Transverse colon (tissue), 4 donors: ENCODE results near the gene MED14. TPM values are rescaled to one million over a fixed set of nuclear protein-coding genes. Genes with fewer than 3 reads are reported as not detected.

Experiments
- DNase-seq: peaks from one replicate; pipeline ENCODE4 v3.0.0-alpha.2; 2019
- H3K27ac ChIP-seq, 4 donors: fragments of 200-600 bp; sonication (generic); 2 replicates each; pipeline ENCODE4 v1.5.1; 2016 to 2018; ENCODE audit warnings: inconsistent platforms in 4 of 4
- H3K27me3 ChIP-seq: fragments of 200-600 bp; sonication (generic); 2 replicates; pipeline ENCODE4 v1.5.1; 2017; ENCODE audit warnings: inconsistent platforms
- H3K36me3 ChIP-seq, 4 donors: fragments of 200-600 bp; sonication (generic); 2 replicates each; pipeline ENCODE4 v1.5.1; 2017 to 2019; ENCODE audit warnings: inconsistent platforms in 4 of 4
- H3K4me1 ChIP-seq, 4 donors: fragments of 200-600 bp; sonication (generic); 2 replicates each; pipeline ENCODE4 v1.5.1; 2017 to 2020; ENCODE audit warnings: inconsistent platforms in 4 of 4
- H3K4me3 ChIP-seq, 4 donors: fragments of 200-600 bp; sonication (generic); 1 replicate in 1 of 4; 2 replicates in 3 of 4; pipeline versions ENCODE4 v1.5.1 to v1.6.1; 2017 to 2019; ENCODE audit warnings: inconsistent platforms in 4 of 4
- H3K9me3 ChIP-seq, 2 donors: fragments of 200-600 bp; sonication (generic); 2 replicates each; pipeline ENCODE4 v1.5.1; 2017 to 2019; ENCODE audit warnings: inconsistent platforms in 2 of 2
- CTCF ChIP-seq, 5 experiments: fragments of 200-600 bp in 3 of 5; fragments of 450-650 bp in 2 of 5; sonication (generic) in 3 of 5; IDR thresholded peaks; 1 replicate in 2 of 5; 2 replicates in 3 of 5; pipeline ENCODE4 v1.5.1; 2016 to 2017; ENCODE audit warnings: antibody characterized with exemption in 5 of 5, inconsistent platforms in 3 of 5, mild to moderate bottlenecking in 2 of 5, moderate library complexity in 1 of 5
- EP300 ChIP-seq: sonication (generic); formaldehyde crosslinking; IDR thresholded peaks from one replicate; pipeline ENCODE4 v1.6.1; 2017; ENCODE audit warnings: antibody characterized with exemption, low read depth
- POLR2A ChIP-seq: fragments of 450-650 bp; IDR thresholded peaks from one replicate; pipeline ENCODE4 v1.6.1; 2016; ENCODE audit warnings: antibody characterized with exemption, mild to moderate bottlenecking, moderate library complexity
- POLR2AphosphoS5 ChIP-seq, 3 donors: sonication (generic); formaldehyde crosslinking; IDR thresholded peaks; one replicate each; pipeline ENCODE4 v1.6.1; 2016; ENCODE audit warnings: antibody characterized with exemption in 3 of 3
- WGBS, 2 donors: methylation state at CpG; one replicate each; pipeline ENCODE4 v1.1.5; 2018; ENCODE audit warnings: low coverage in 1 of 2; 5-methylcytosine and 5-hydroxymethylcytosine counted together
- in situ Hi-C, 4 donors: fragments of 200-750 bp; cut with MboI; loops; one replicate each; pipeline versions ENCODE4 v1.15.0 to v1.15.1; 2017; ENCODE audit warnings: low sequenced_read_pairs in 3 of 4, low pct_ligation_motif_present in 1 of 4, low pct_unique_long_range_greater_than_20kb in 1 of 4
- intact Hi-C: fragments of 100-400 bp; cut with DNase I; formaldehyde crosslinking; loops from one replicate; pipeline ENCODE4 v1.15.1; 2023; ENCODE audit warnings: low total_unique reads
- total RNA-seq, 4 donors: library from RNA; depleted of rRNA; stranded (reverse); fragments of >200 nt; gene quantifications; one replicate each; pipeline ENCODE4 v1.1.0, GENCODE V29; 2016

The MED14 gene
- total RNA-seq, 4 donors from 2014 or later, result 28.8 to 81.0 (median 68.0) TPM

- WGBS, 2 donors, result 91% methylated on average over 3 of the region's 3 CpGs; no CpG with 5 or more reads in 1 of the 2 donors
- H3K4me1 ChIP-seq, result no peaks in the 10 kb centered on the region
- H3K27me3 ChIP-seq, result no peaks in the 10 kb centered on the region
- H3K4me3 ChIP-seq, result no peak overlapping the region
- TF ChIP-seq CTCF (IDR thresholded peaks at IDR 0.05), result no peak
- no peaks in the 10 kb centered on the region for H3K9me3 ChIP-seq
- in situ Hi-C loops (loop anchor here (25.0 kb wide), 3 partner anchors 124 to 474 kb away; no protein-coding TSS in a partner anchor), intact Hi-C loops (no loop called here)
- peaks cover 0 to under 1% (median 0%) of the 10 kb centered on the region in 4 donors for H3K36me3 ChIP-seq
- no peak overlapping the region for H3K27ac ChIP-seq
- no peak for DNase-seq
Measured at GRCh38 chrX:40663078-40663740, 72.1 kb downstream of the MED14 start.

GRCh38 chrX:40661489-40661888 lies 73.9 kb downstream of the MED14 start:
- H3K36me3 ChIP-seq, result peaks cover 0 to 4% (median 0%) of the 10 kb centered on the region in 4 donors

GRCh38 chrX:40660381-40660780 lies 75.0 kb downstream of the MED14 start:
- in situ Hi-C loops (loop anchor here (25.0 kb wide), 3 partner anchors 127 to 477 kb away; no protein-coding TSS in a partner anchor), intact Hi-C loops (no loop called here)
- WGBS, 2 donors, result 87 to 94% methylated on average over 2 to 5 of the region's 5 CpGs
- no peak for DNase-seq
- Histone ChIP-seq H3K4me3 (no peak overlapping the region), H3K27me3 (no peaks in the 10 kb centered on the region), H3K9me3 (no peaks in the 10 kb centered on the region), H3K27ac (no peak overlapping the region), H3K4me1 (no peaks in the 10 kb centered on the region), H3K36me3 (peaks cover 0 to 4% (median 0%) of the 10 kb centered on the region in 4 donors)
- TF ChIP-seq EP300, result no peak
- TF ChIP-seq POLR2A, result no peak
- TF ChIP-seq POLR2AphosphoS5 (IDR thresholded peaks at IDR 0.05), result no peak
- TF ChIP-seq CTCF (IDR thresholded peaks at IDR 0.05), result no peak

More at GRCh38 chrX:40661489-40661888, 73.9 kb downstream of the MED14 start:
- TF ChIP-seq CTCF (IDR thresholded peaks at IDR 0.05) (no peak), POLR2A (no peak), POLR2AphosphoS5 (IDR thresholded peaks at IDR 0.05) (no peak), EP300 (no peak)
- Histone ChIP-seq H3K4me1 (no peaks in the 10 kb centered on the region), H3K27me3 (no peaks in the 10 kb centered on the region), H3K9me3 (no peaks in the 10 kb centered on the region), H3K4me3 (no peak overlapping the region), H3K27ac (no peak overlapping the region)
- DNase-seq, result no peak
- in situ Hi-C loops, result loop anchor here (25.0 kb wide), 3 partner anchors 126 to 476 kb away; no protein-coding TSS in a partner anchor
- intact Hi-C loops, result no loop called here
- 100% methylated on average over 1 to 2 of the region's 2 CpGs for whole genome bisulfite sequencing, 2 donors

- WGBS, 2 donors, result 67 to 74% methylated on average over 1 to 2 of the region's 2 CpGs
- Histone ChIP-seq H3K9me3 (no peaks in the 10 kb centered on the region), H3K27ac (no peak overlapping the region), H3K36me3 (peaks cover 0 to 4% (median 0%) of the 10 kb centered on the region in 4 donors), H3K4me3 (no peak overlapping the region), H3K4me1 (no peaks in the 10 kb centered on the region), H3K27me3 (no peaks in the 10 kb centered on the region)
- intact Hi-C loops, result no loop called here
- TF ChIP-seq POLR2A, result no peak
- TF ChIP-seq POLR2AphosphoS5 (IDR thresholded peaks at IDR 0.05), result no peak
- no peak for TF ChIP-seq EP300
- no peak for TF ChIP-seq CTCF (IDR thresholded peaks at IDR 0.05)
- DNase-seq, result no peak
- in situ Hi-C loops, result loop anchor here (10.0 to 25.0 kb wide), 4 partner anchors 134 to 484 kb away; no protein-coding TSS in a partner anchor
Measured at GRCh38 chrX:40653535-40653934, 81.8 kb downstream of the MED14 start.
